Right lobe of liver (tissue), 6 donors: ENCODE measurements around the gene NEU3. TPM values are rescaled to one million over a fixed set of nuclear protein-coding genes. Genes with fewer than 3 reads are reported as not detected.
"Not testable (repeated sequence)": the region's sequence is repeated elsewhere in the genome, so short reads cannot be mapped to it uniquely, and the experiment has no call there.

ENCODE experiments used
- ATAC-seq, 4 donors: fragments of 200-7000 bp; cut with Tn5 transposase; one replicate each; pipeline ENCODE4 v1.9.1; 2020; ENCODE audit warnings: mild to moderate bottlenecking in 4 of 4, moderate library complexity in 4 of 4
- DNase-seq, 3 donors: peaks; one replicate each; pipeline ENCODE4 v3.0.0-alpha.2; 2020
- H3K27ac ChIP-seq, 3 donors: fragments of 200-600 bp; one replicate each; pipeline ENCODE4 v1.8.0; 2022
- H3K27me3 ChIP-seq, 2 donors: fragments of 200-600 bp; one replicate each; pipeline ENCODE4 v1.8.0; 2022
- H3K36me3 ChIP-seq, 4 donors: fragments of 200-600 bp; sonication (generic) in 1 of 4; one replicate each; pipeline versions ENCODE4 v1.5.1 to v1.8.0; 2017 to 2022; ENCODE audit warnings: control low read depth in 1 of 4
- H3K4me1 ChIP-seq, 4 donors: fragments of 200-600 bp; sonication (generic) in 1 of 4; one replicate each; pipeline versions ENCODE4 v1.5.1 to v1.8.0; 2017 to 2022; ENCODE audit warnings: control low read depth in 1 of 4
- H3K4me3 ChIP-seq, 3 donors: fragments of 200-600 bp; one replicate each; pipeline ENCODE4 v1.8.0; 2022
- H3K9me3 ChIP-seq, 4 donors: fragments of 200-600 bp; sonication (generic) in 1 of 4; one replicate each; pipeline versions ENCODE4 v1.5.1 to v1.8.0; 2017 to 2022; ENCODE audit warnings: control low read depth in 1 of 4
- CTCF ChIP-seq, 4 donors: fragments of 200-600 bp in 3 of 4; fragments of 450-650 bp in 1 of 4; IDR thresholded peaks; one replicate each; pipeline versions ENCODE4 v1.5.1 to v1.8.0; 2016 to 2022; ENCODE audit warnings: antibody characterized with exemption in 4 of 4, mild to moderate bottlenecking in 2 of 4
- POLR2A ChIP-seq: fragments of 450-650 bp; IDR thresholded peaks from one replicate; pipeline ENCODE4 v1.6.1; 2017; ENCODE audit warnings: antibody characterized with exemption, mild to moderate bottlenecking
- whole genome bisulfite sequencing: methylation state at CpG from one replicate; pipeline ENCODE4 v1.1.6; 2018; ENCODE audit warnings: low coverage, low lambda C conversion rate; ENCODE audit not compliant: insufficient coverage; ENCODE audit errors: missing lambda C conversion rate; 5-methylcytosine and 5-hydroxymethylcytosine counted together
- intact Hi-C, 2 donors: fragments of 100-400 bp; cut with DNase I; formaldehyde crosslinking; loops; one replicate each; pipeline versions ENCODE4 v1.11.2 to v1.14.1; 2022
- total RNA-seq, 6 experiments: library from RNA; depleted of rRNA in 2 of 6; stranded (reverse); fragments of >200 nt in 2 of 6; fragmentation: NEBNext Ultra II Directional in 3 of 6; extraction: Animal tissue kit (Norgen Biotek cat#: 25700) in 3 of 6; gene quantifications; one replicate each; pipeline versions ENCODE4 v1.1.0 to v1.2.4, GENCODE V29; 2016 to 2023
- donor health status: DM: no; HTN: yes; CAD: no.
- donor health status: DM: no; HTN: no; CAD: no.
- donor health status: DM: no; HTN: no; CAD: no.
- donor health status: DM: no; HTN: yes; CAD: no.
- donor health status: DM: no; HTN: yes; CAD: no.

The NEU3 gene
- total RNA-seq, 6 experiments from 2014 or later: 3.7 to 8.2 (median 6.2) TPM

GRCh38 chr11:74957937-74958629, 30.6 kb upstream of the NEU3 start:
- TF ChIP-seq CTCF (IDR thresholded peaks at IDR 0.05) (no peak), POLR2A (no peak)
- H3K4me1 ChIP-seq: peaks cover 0 to 5% (median 0%) of the 10 kb centered on the region in 4 donors
- 100% methylated on average over 1 of the region's 1 CpG for WGBS

GRCh38 chr11:74960128-74960527, 28.6 kb upstream of the NEU3 start:
- H3K4me3 ChIP-seq, H3K27ac ChIP-seq, H3K27me3 ChIP-seq, H3K36me3 ChIP-seq, ATAC-seq, H3K9me3 ChIP-seq, H3K4me1 ChIP-seq, DNase-seq, intact Hi-C loops: not testable (repeated sequence)
- 85% methylated on average over 6 of the region's 6 CpGs for WGBS

More at GRCh38 chr11:74957937-74958629, 30.6 kb upstream of the NEU3 start:
- Histone ChIP-seq H3K27ac (no peak overlapping the region), H3K9me3 (no peaks in the 10 kb centered on the region), H3K27me3 (no peaks in the 10 kb centered on the region), H3K4me3 (no peak overlapping the region), H3K36me3 (peaks cover 0 to 3% (median 0%) of the 10 kb centered on the region in 4 donors)
- no peak for DNase-seq
- ATAC-seq: no peak
- intact Hi-C loops: no loop called here

- H3K27ac ChIP-seq: no peak overlapping the region
- H3K9me3 ChIP-seq: no peaks in the 10 kb centered on the region
- intact Hi-C loops: no loop called here
- ATAC-seq (no peak), DNase-seq (no peak)
- peaks cover 5 to 46% (median 9%) of the 10 kb centered on the region in 4 donors for H3K36me3 ChIP-seq
- no peak overlapping the region for H3K4me3 ChIP-seq
- no peaks in the 10 kb centered on the region for H3K4me1 ChIP-seq
- no peaks in the 10 kb centered on the region for H3K27me3 ChIP-seq
- TF ChIP-seq CTCF (IDR thresholded peaks at IDR 0.05): no peak
- 90% methylated on average over 5 of the region's 5 CpGs for WGBS
These were observed 22.1 kb upstream of the NEU3 start for GRCh38 chr11:74966651-74967050.

GRCh38 chr11:74970852-74971395, 17.8 kb upstream of the NEU3 start:
- 69% methylated on average over 1 of the region's 1 CpG for WGBS
- intact Hi-C loops: no loop called here

More at GRCh38 chr11:74970852-74971395, 17.8 kb upstream of the NEU3 start:
- Histone ChIP-seq H3K36me3 (peaks cover 5 to 63% (median 19%) of the 10 kb centered on the region in 4 donors), H3K4me3 (no peak overlapping the region), H3K9me3 (no peaks in the 10 kb centered on the region), H3K27me3 (no peaks in the 10 kb centered on the region), H3K27ac (no peak overlapping the region), H3K4me1 (no peaks in the 10 kb centered on the region)
- ATAC-seq (no peak), DNase-seq (no peak)
- no peak for TF ChIP-seq CTCF (IDR thresholded peaks at IDR 0.05)
- TF ChIP-seq POLR2A: no peak
